Kidney (tissue), 14 donors: ENCODE results near the gene SNRPD2. TPM values are rescaled to one million over a fixed set of nuclear protein-coding genes. Genes with fewer than 3 reads are reported as not detected.

Experiments used
- DNase-seq, 5 donors: peaks; one replicate each; pipeline ENCODE4 v3.0.0-alpha.2; 2013 to 2020
- FAIRE-seq: peaks from 2 replicates; lab custom pipeline; 2012; peaks lifted over from hg19 to GRCh38; lab: Jason Lieb, UNC
- H3K27ac ChIP-seq, 2 donors: one replicate each; pipeline ENCODE4 v1.7.0; 2013; ENCODE audit warnings: low read depth in 2 of 2, low read length in 2 of 2, inconsistent platforms in 1 of 2
- H3K27me3 ChIP-seq: one replicate; pipeline ENCODE4 v1.7.1; 2013; ENCODE audit warnings: low read length, inconsistent platforms; ENCODE audit not compliant: control insufficient read depth, insufficient read depth
- H3K36me3 ChIP-seq, 3 donors: one replicate each; pipeline versions ENCODE4 v1.7.0 to v1.7.1; 2013; ENCODE audit warnings: low read length in 3 of 3, control low read depth in 1 of 3, inconsistent platforms in 1 of 3; ENCODE audit not compliant: insufficient read depth in 3 of 3, control insufficient read depth in 2 of 3
- H3K4me1 ChIP-seq, 3 donors: one replicate each; pipeline versions ENCODE4 v1.7.0 to v1.7.1; 2013; ENCODE audit warnings: low read length in 3 of 3, inconsistent platforms in 1 of 3, low read depth in 1 of 3; ENCODE audit not compliant: control insufficient read depth in 2 of 3, insufficient read depth in 2 of 3
- H3K4me3 ChIP-seq, 3 donors: one replicate each; pipeline versions ENCODE4 v1.7.0 to v1.8.1; 2013; ENCODE audit warnings: low read length in 3 of 3, control low read depth in 1 of 3, inconsistent platforms in 1 of 3
- H3K9ac ChIP-seq, 3 donors: one replicate each; pipeline versions ENCODE4 v1.7.0 to v1.7.1; 2013; ENCODE audit warnings: low read length in 3 of 3, control low read depth in 1 of 3, inconsistent platforms in 1 of 3
- H3K9me3 ChIP-seq, 3 donors: one replicate each; pipeline versions ENCODE4 v1.7.0 to v1.7.1; 2013; ENCODE audit warnings: low read length in 3 of 3, control low read depth in 1 of 3, inconsistent platforms in 1 of 3; ENCODE audit not compliant: control insufficient read depth in 2 of 3, insufficient read depth in 1 of 3
- intact Hi-C: fragments of 100-400 bp; cut with DNase I; formaldehyde crosslinking; loops from one replicate; pipeline ENCODE4 v1.11.1; 2022
- polyA plus RNA-seq: library from polyadenylated mRNA; stranded (reverse); fragments of 350-450 nt; fragmentation: Illumina TruSeq; extraction: RNeasy Lipid Tissue Mini Kit (QIAGEN cat#74804); gene quantifications from one replicate; pipeline ENCODE4 v1.2.3, GENCODE V29; 2014; ENCODE audit warnings: low read depth, low replicate concordance; ENCODE audit not compliant: insufficient read depth
- total RNA-seq: library from RNA; stranded (reverse); fragmentation: NEBNext Ultra II Directional; extraction: Animal tissue kit (Norgen Biotek cat#: 25700); gene quantifications from one replicate; pipeline ENCODE4 v1.2.1, GENCODE V29; 2021
- TF ChIP-seq, protein P1 (sequence below): IDR thresholded peaks from 3 replicates; pipeline ENCODE4 v1.5.1; 2012; ENCODE audit warnings: mild to moderate bottlenecking, moderate library complexity, borderline replicate concordance; ENCODE audit not compliant: insufficient read depth; ENCODE audit errors: extremely low read depth
- donor health status: control.
- donor health status: control.
- donor health status: control.
- donor health status: control.
- donor health status: control.
- donor health status: DM: yes; HTN: yes; CAD: no.
- donor health status: Normal renal cell carcinoma (clear cell type).

The SNRPD2 gene
- total and polyA plus RNA-seq, 2 donors from 2014 or later: 252 to 358 TPM

DNA sequence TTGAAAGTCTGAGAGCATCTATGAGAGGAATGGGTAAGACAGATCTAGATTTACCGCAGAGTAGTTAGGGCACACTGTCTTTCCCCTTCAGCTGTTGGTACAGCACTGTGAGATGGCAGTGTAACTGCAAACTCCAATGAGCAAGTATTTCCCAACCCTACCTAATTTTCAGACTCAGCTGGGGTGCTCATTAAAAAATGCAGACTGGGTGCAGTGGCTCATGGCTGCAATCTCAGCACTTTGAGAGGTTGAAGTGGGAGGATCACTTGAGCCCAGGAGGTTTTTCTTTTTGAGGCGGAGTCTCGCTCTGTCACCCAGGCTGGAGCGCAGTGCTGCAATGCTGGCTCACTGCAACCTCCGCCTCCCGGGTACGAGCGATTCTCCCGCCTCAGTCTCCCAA is 13.4 kb upstream of the SNRPD2 start:
- no peak for DNase-seq
- TF ChIP-seq, protein P1, sequence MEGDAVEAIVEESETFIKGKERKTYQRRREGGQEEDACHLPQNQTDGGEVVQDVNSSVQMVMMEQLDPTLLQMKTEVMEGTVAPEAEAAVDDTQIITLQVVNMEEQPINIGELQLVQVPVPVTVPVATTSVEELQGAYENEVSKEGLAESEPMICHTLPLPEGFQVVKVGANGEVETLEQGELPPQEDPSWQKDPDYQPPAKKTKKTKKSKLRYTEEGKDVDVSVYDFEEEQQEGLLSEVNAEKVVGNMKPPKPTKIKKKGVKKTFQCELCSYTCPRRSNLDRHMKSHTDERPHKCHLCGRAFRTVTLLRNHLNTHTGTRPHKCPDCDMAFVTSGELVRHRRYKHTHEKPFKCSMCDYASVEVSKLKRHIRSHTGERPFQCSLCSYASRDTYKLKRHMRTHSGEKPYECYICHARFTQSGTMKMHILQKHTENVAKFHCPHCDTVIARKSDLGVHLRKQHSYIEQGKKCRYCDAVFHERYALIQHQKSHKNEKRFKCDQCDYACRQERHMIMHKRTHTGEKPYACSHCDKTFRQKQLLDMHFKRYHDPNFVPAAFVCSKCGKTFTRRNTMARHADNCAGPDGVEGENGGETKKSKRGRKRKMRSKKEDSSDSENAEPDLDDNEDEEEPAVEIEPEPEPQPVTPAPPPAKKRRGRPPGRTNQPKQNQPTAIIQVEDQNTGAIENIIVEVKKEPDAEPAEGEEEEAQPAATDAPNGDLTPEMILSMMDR: no peak
- no peaks in the 10 kb centered on the region for H3K9me3 ChIP-seq
- H3K4me3 ChIP-seq: no peak overlapping the region
- H3K27me3 ChIP-seq: no peaks in the 10 kb centered on the region
- H3K27ac ChIP-seq: no peak overlapping the region
- peaks cover 0 to 2% (median 0%) of the 10 kb centered on the region in 3 donors for H3K36me3 ChIP-seq
- intact Hi-C loops: no loop called here
- no peaks in the 10 kb centered on the region for H3K4me1 ChIP-seq
- no peak overlapping the region for H3K9ac ChIP-seq
- no peak for FAIRE-seq

DNA sequence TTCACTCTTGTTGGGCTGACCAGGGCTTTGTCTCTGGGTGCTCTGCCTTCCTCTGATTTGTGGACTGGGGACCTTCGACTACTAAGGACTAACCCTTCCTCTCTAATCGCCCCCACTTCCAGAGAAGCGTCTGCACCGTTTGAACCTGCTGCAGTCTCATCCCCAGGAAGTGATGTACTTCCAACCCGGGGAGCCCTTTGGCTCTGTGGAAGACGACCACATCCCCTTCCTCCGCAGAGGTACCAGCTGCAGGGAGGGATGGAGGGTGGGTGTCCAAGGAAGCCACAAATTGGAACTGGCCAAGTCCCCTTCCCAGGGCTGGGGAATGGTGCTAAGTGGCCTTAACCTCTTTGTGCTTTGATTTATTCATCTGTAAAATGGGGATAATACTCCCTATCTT is 9.9 kb upstream of the SNRPD2 start:
- H3K36me3 ChIP-seq: peaks cover 0 to 2% (median 0%) of the 10 kb centered on the region in 3 donors
- no peak for FAIRE-seq

DNA sequence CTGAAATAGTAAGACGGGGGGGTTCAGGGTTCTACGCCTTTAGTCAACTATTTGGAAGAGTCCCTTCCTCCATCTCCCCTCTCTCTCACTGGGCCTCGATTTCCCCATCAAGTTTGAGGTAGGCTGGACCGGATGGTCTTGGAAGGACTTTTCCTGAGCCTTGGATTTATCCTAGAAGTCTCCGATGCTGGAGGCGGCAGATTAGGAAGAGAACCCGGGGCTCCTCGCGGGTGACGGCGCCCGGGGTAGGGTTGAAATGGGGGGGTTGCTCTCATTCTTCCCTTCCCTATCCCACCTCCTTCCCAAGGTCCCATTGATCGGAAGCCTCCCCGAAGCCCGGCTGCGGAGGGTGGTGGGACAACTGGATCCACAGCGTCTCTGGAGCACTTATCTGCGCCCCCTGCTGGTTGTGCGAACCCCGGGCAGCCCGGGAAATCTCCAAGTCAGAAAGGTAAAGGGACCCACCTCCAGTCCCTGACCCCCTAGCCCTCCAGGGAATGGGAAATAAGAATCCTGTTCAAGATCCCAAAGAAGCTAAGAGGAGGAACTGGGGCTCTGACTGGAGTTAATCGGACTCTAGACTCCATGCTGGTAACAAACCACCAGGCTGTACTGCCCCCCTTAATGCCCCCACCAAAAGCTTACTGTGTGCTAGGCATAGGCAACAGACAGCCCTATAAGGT is 1.5 kb upstream of the SNRPD2 start:
- Histone ChIP-seq H3K27ac (peak overlapping the region; percentile 90 to 96), H3K4me1 (peaks cover 0 to 3% (median 3%) of the 10 kb centered on the region in 3 donors), H3K4me3 (peak overlapping the region; percentile 92 to 95 (median 93)), H3K9ac (peak overlapping the region; percentile 63 to 93 (median 92)), H3K9me3 (no peaks in the 10 kb centered on the region), H3K36me3 (peaks cover 0 to 6% (median 2%) of the 10 kb centered on the region in 3 donors), H3K27me3 (no peaks in the 10 kb centered on the region)
- TF ChIP-seq, protein P1: peak; percentile 65
- DNase-seq: peak; percentile 82 to 93 (median 87)
- FAIRE-seq: no peak
- intact Hi-C loops: no loop called here

More for the DNA sequence above, 9.9 kb upstream of the SNRPD2 start:
- DNase-seq: no peak
- Histone ChIP-seq H3K9ac (no peak overlapping the region), H3K27ac (no peak overlapping the region), H3K4me3 (no peak overlapping the region), H3K4me1 (no peaks in the 10 kb centered on the region), H3K27me3 (no peaks in the 10 kb centered on the region), H3K9me3 (no peaks in the 10 kb centered on the region)
- intact Hi-C loops: no loop called here
- TF ChIP-seq, protein P1: no peak
